ENCODE measurements around the gene SMIM32. TPM values are rescaled to one million over a fixed set of nuclear protein-coding genes. Genes with fewer than 3 reads are reported as not detected.

Gene SMIM32
- total RNA-seq, 1 donor from 2014 or later, result 0.30 TPM

DNA sequence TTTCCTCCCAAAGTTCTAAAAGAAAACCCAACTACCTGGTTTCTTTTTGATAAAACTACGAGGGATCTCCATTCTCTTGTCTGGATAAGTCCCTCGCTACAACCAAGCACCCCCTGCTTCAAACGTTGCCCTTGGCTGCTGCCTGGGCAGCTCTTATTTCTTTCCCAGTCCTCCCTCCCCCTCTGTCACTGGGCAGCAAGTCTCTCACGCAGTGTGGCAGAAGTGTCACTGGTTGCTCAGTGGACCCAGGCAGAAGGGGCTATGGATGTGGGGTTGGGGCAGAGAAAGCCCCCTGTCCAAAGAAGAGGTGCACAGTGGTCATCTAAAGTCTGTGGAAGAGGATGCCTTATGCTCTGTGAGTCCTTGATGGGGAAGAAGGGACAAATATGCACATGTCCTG is 7.2 kb upstream of the SMIM32 start:
- Mint-ChIP-seq H3K27ac (ENCODE audit: unreplicated experiment) (no peak overlapping the region), H3K4me1 (ENCODE audit: low read depth, unreplicated experiment) (peaks cover 16% of the 10 kb centered on the region), H3K36me3 (ENCODE audit: low read depth, unreplicated experiment) (peaks cover 21% of the 10 kb centered on the region), H3K27me3 (ENCODE audit: low read depth, unreplicated experiment) (peaks cover 24% of the 10 kb centered on the region), H3K4me3 (ENCODE audit: unreplicated experiment) (no peak overlapping the region), H3K9me3 (ENCODE audit: unreplicated experiment) (peaks cover 16% of the 10 kb centered on the region)
- Histone ChIP-seq H2AFZ (ENCODE audit: low read depth, low read length) (no peak overlapping the region), H3K4me1 (ENCODE audit: insufficient read depth, low read length) (peaks cover 11% of the 10 kb centered on the region), H3K27ac (ENCODE audit: low read depth, low read length) (no peak overlapping the region), H3K36me3 (ENCODE audit: insufficient read depth, low read length) (no peaks in the 10 kb centered on the region), H4K20me1 (ENCODE audit: insufficient read depth, low read length) (no peaks in the 10 kb centered on the region), H3K79me2 (ENCODE audit: insufficient read depth, low read length) (no peaks in the 10 kb centered on the region), H3K27me3 (ENCODE audit: insufficient read depth, low read length) (peaks cover 3% of the 10 kb centered on the region), H3K9me3 (ENCODE audit: insufficient read depth, low read depth, low read length) (no peaks in the 10 kb centered on the region), H3K4me2 (ENCODE audit: low read length) (no peak overlapping the region), H3K4me3 (ENCODE audit: insufficient read depth, low read depth, low read length) (no peak overlapping the region), H3K9ac (ENCODE audit: low read length) (no peak overlapping the region)
- TF ChIP-seq EZH2 (IDR thresholded peaks at IDR 0.05; ENCODE audit: insufficient read depth, low read length) (no peak), CTCF (IDR thresholded peaks at IDR 0.05; ENCODE audit: insufficient read depth, low read depth, low read length) (no peak)
- FAIRE-seq (no peak), DNase-seq (ENCODE audit: low read depth) (no peak)

DNA sequence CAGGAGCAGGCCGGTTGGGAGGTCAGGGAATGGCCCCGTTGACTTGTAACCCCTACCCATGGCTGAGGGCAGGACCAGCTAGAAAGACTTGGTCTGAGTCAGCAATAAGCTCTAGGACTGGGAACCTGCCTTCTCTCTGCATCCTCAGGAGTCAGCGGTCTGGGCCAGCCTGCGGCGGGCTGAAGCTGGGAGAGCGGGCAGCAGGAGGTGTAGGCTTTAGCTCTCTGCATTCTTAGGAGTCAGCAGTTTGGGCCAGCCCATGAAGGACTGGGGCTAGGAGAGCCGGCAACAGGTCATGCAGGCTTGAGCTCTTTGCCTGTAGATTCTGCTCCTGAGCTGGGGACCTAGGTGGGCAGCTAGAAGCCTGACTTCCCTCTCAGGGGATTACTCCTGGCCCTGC is 6.4 kb upstream of the SMIM32 start:
- Histone ChIP-seq H2AFZ (ENCODE audit: low read depth, low read length) (no peak overlapping the region), H3K27me3 (ENCODE audit: insufficient read depth, low read length) (peaks cover 5% of the 10 kb centered on the region), H3K4me3 (ENCODE audit: insufficient read depth, low read depth, low read length) (no peak overlapping the region), H3K27ac (ENCODE audit: low read depth, low read length) (no peak overlapping the region), H3K9ac (ENCODE audit: low read length) (no peak overlapping the region), H3K36me3 (ENCODE audit: insufficient read depth, low read length) (no peaks in the 10 kb centered on the region), H3K4me2 (ENCODE audit: low read length) (no peak overlapping the region), H3K4me1 (ENCODE audit: insufficient read depth, low read length) (peaks cover 6% of the 10 kb centered on the region), H3K79me2 (ENCODE audit: insufficient read depth, low read length) (no peaks in the 10 kb centered on the region), H3K9me3 (ENCODE audit: insufficient read depth, low read depth, low read length) (no peaks in the 10 kb centered on the region), H4K20me1 (ENCODE audit: insufficient read depth, low read length) (no peaks in the 10 kb centered on the region)
- no peak overlapping the region for H3K27ac Mint-ChIP-seq (ENCODE audit: unreplicated experiment)
- peaks cover 10% of the 10 kb centered on the region for H3K9me3 Mint-ChIP-seq (ENCODE audit: unreplicated experiment)
- H3K27me3 Mint-ChIP-seq (ENCODE audit: low read depth, unreplicated experiment), result peaks cover 29% of the 10 kb centered on the region
- FAIRE-seq (no peak), DNase-seq (ENCODE audit: low read depth) (no peak)
- peaks cover 16% of the 10 kb centered on the region for H3K4me1 Mint-ChIP-seq (ENCODE audit: low read depth, unreplicated experiment)
- TF ChIP-seq CTCF (IDR thresholded peaks at IDR 0.05; ENCODE audit: insufficient read depth, low read depth, low read length) (no peak), EZH2 (IDR thresholded peaks at IDR 0.05; ENCODE audit: insufficient read depth, low read length) (no peak)
- no peak overlapping the region for H3K4me3 Mint-ChIP-seq (ENCODE audit: unreplicated experiment)
- peaks cover 16% of the 10 kb centered on the region for H3K36me3 Mint-ChIP-seq (ENCODE audit: low read depth, unreplicated experiment)

- Histone ChIP-seq H2AFZ (ENCODE audit: low read depth, low read length) (no peak overlapping the region), H3K27ac (ENCODE audit: low read depth, low read length) (no peak overlapping the region), H3K4me2 (ENCODE audit: low read length) (no peak overlapping the region), H3K9ac (ENCODE audit: low read length) (no peak overlapping the region), H4K20me1 (ENCODE audit: insufficient read depth, low read length) (peaks cover 4% of the 10 kb centered on the region), H3K36me3 (ENCODE audit: insufficient read depth, low read length) (no peaks in the 10 kb centered on the region), H3K4me3 (ENCODE audit: insufficient read depth, low read depth, low read length) (no peak overlapping the region), H3K79me2 (ENCODE audit: insufficient read depth, low read length) (no peaks in the 10 kb centered on the region), H3K27me3 (ENCODE audit: insufficient read depth, low read length) (peaks cover 14% of the 10 kb centered on the region), H3K9me3 (ENCODE audit: insufficient read depth, low read depth, low read length) (no peaks in the 10 kb centered on the region), H3K4me1 (ENCODE audit: insufficient read depth, low read length) (peaks cover 6% of the 10 kb centered on the region)
- Mint-ChIP-seq H3K9me3 (ENCODE audit: unreplicated experiment) (peaks cover 3% of the 10 kb centered on the region), H3K27me3 (ENCODE audit: low read depth, unreplicated experiment) (peaks cover 35% of the 10 kb centered on the region), H3K4me1 (ENCODE audit: low read depth, unreplicated experiment) (peaks cover 16% of the 10 kb centered on the region), H3K4me3 (ENCODE audit: unreplicated experiment) (no peak overlapping the region), H3K36me3 (ENCODE audit: low read depth, unreplicated experiment) (peaks cover 11% of the 10 kb centered on the region), H3K27ac (ENCODE audit: unreplicated experiment) (no peak overlapping the region)
- DNase-seq (ENCODE audit: low read depth), result no peak
- TF ChIP-seq EZH2 (IDR thresholded peaks at IDR 0.05; ENCODE audit: insufficient read depth, low read length) (no peak), CTCF (IDR thresholded peaks at IDR 0.05; ENCODE audit: insufficient read depth, low read depth, low read length) (no peak)
- no peak for FAIRE-seq
Observed at GRCh38 chr5:136198453-136198852, 5.5 kb upstream of the SMIM32 start.
